G401 (cell line): ENCODE data around the gene CRIM1. TPM values are rescaled to one million over a fixed set of nuclear protein-coding genes. Genes with fewer than 3 reads are reported as not detected.

Experiments
- DNase-seq: peaks from one replicate; pipeline ENCODE4 v3.0.0-alpha.2; 2015; ENCODE audit warnings: low spot score
- in situ Hi-C: cut with HindIII; loops from 2 replicates; pipeline ENCODE4 v1.10.0; 2016; ENCODE audit warnings: low sequenced_read_pairs, mixed read lengths
- total RNA-seq: library from RNA; depleted of rRNA; stranded (reverse); fragments of >200 nt; shearing (Covaris generic); gene quantifications from 2 replicates; pipeline ENCODE4 v1.2.3, GENCODE V29; 2014

CRIM1 gene
- total RNA-seq, 1 experiment from 2014 or later: 43.4 TPM

GRCh38 chr2:36389577-36389976 lies 34.0 kb downstream of the CRIM1 start:
- in situ Hi-C loops: no loop called here
- no peak for DNase-seq

GRCh38 chr2:36392571-36393255 lies 37.1 kb downstream of the CRIM1 start:
- in situ Hi-C loops: no loop called here
- DNase-seq: no peak

- in situ Hi-C loops: no loop called here
- DNase-seq: no peak
Observed at GRCh38 chr2:36393738-36394256, 38.2 kb downstream of the CRIM1 start.

GRCh38 chr2:36394804-36395203 lies 39.2 kb downstream of the CRIM1 start:
- no peak for DNase-seq
- in situ Hi-C loops: no loop called here

GRCh38 chr2:36395866-36396265 lies 40.3 kb downstream of the CRIM1 start:
- DNase-seq: no peak
- in situ Hi-C loops: no loop called here

DNA sequence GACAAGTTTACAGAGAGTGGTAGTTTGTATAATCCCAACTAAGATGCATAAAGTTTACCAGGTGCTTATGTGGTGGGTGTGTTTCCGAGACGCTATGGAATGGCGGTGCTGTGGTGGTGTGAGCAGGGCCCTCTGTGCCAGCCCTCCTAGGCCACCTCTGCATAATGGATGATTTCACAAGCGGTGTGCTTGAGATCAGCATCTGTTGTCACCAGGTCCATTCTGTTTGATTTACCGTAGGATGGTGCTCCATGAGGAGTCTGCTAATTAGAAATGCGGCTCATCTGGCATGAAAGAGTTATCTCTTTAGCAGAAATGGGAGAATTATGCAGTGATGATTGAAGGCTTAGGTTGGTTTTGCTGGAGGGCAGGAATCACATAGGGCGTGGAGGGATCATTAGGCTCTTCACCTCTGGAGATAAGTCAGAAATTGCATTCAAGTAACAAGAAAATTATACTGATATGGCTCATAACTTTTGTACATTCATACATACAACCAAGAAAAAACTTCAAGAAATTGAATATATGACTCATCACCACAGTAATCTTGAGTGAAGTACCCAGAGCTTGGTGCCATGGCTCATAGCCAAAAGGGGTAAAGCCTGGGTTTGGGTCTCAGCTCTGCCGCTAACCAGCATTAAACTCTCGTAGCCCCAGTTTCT lies 41.4 kb downstream of the CRIM1 start:
- in situ Hi-C loops: no loop called here
- no peak for DNase-seq

DNA sequence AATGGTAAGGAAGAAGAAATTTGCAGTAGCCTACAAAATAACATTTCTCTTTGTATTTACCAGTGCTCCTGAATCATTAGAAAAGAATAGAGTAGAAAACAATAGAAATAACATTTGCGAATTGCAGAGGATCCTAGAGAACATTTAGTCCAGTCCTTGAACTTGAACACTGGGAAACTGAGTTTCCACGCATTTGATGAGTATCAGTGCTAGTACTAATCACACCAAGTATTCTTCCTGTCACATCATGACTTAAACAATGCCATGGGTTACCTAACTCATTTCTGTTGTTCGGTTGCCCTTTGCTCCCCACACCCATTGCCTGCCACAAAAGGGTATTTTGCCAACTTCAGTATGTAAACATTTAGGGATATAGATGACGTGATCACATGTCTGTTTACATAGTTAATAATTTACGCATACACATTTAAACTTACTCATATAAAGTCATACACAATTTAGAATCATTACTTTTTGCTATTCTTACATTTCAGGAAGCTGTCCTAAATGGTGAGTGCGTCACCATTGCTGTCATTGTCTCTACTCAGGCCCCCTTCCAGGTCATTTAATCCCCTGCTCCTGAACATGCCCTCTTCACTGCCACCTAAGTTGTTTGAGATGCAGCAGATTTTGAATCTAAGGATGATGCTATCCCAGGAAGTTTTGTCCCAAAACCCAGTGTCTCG lies 42.3 kb downstream of the CRIM1 start:
- DNase-seq: no peak
- in situ Hi-C loops: no loop called here

- in situ Hi-C loops: no loop called here
- no peak for DNase-seq
Observed at GRCh38 chr2:36399050-36399449, 43.5 kb downstream of the CRIM1 start.

DNA sequence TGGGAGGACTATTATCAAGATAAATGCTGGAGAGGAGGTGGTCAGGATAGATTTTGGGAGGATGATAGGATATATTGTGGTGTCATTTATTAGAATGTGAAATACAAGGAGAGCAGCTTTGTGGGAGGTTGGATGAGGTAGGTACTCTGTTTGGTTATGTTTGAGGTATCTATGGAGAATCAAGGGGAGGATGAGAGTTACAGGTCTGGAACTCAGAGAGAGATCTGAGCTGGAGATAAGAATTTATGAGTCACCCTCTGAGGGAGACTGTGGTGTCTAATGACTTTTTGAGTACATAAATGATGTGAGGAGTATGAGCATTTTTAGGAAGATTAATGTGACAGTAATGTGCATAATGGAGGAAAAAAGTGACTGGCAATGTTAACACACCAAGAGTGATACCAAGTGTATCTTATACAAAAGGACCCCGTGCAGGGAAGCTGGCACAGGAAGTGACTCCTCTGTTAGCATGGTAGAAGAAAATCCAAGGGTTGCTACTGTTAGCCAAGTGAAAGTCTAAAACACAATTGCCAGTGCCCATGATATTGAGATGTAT lies 48.2 kb downstream of the CRIM1 start:
- in situ Hi-C loops: no loop called here
- no peak for DNase-seq

- DNase-seq: no peak
- in situ Hi-C loops: no loop called here
Observed at GRCh38 chr2:36404318-36404717, 48.7 kb downstream of the CRIM1 start.

DNA sequence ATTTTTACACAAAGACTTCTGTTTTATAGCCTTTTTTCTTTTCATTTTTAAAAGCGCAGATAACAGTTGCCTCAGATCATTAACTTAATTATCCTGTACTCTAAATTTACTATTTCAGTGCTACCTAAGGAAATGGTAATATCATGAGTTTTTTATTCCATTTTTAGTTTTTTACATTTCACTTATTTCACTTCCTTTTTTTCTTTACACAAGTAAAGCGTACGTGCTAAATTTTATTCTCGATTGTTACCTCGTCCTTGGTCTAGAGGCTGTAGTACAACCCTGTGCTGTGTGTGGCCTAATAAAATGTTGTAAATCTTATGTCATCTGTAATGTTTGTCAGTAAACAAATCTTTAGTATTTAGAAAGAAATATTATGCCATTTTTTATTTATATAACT lies 49.2 kb downstream of the CRIM1 start:
- in situ Hi-C loops: no loop called here
- DNase-seq: no peak

DNA sequence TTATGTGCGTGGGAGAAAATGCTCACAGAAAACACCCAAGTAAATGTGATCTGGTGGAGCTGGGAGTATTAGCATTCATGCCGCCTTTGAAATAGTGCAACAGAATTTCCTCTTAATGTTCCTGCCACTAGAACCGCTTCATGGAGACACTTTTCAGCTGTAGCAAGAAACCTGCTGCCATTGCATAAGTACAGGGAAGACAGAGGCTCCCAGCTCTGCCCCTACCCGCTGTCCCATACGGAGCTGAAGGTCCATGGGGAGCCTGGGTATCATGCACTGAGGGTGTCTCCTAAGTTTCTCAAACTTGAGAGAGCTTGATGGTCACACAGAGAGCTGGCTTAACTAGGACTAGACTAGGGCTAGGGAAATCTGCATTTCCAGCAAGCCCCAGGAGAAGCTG lies 49.6 kb downstream of the CRIM1 start:
- no peak for DNase-seq
- in situ Hi-C loops: no loop called here

DNA sequence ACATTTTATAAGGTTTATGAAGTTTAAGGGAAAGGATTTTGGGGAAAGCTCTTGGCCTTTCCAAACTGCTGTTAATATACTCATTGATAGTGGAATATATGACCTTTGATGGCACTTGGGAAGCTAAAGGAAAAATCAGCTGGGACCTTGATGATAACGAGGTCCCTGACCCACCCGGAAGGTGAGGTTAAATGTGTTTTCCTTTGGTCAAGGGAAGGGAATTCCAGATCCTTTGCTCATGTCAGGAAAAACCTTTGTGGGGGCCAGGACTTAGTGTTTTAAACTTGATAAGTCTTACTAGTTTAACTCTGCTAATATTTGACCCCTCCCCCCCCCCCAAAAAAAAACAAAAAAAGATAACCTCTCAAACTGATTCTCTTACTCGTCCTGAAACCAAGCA lies 50.7 kb downstream of the CRIM1 start:
- in situ Hi-C loops: no loop called here
- no peak for DNase-seq

- DNase-seq: peak; percentile 34
- in situ Hi-C loops: no loop called here
Observed at GRCh38 chr2:36407413-36407812, 51.8 kb downstream of the CRIM1 start.

GRCh38 chr2:36408198-36408703 lies 52.7 kb downstream of the CRIM1 start:
- no peak for DNase-seq
- in situ Hi-C loops: no loop called here

DNA sequence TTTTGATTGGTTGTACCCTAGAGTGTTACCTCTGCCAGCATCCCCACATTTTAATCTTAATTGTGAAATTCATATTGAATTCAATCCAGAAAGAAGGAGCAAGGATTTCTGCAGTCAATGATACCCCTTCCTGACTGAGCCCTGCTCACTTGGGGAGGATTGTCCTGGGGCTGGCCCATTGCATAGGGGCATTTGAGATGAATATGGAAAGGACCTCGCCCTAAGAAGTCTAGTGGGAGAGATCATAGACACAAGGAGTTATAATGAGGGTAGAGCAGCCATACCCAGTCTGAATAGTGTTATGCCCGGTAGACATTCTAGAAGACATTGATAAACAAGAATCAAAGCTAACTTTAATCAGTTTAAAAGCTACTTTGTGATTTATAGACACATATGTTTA lies 53.8 kb downstream of the CRIM1 start:
- in situ Hi-C loops: no loop called here

DNA sequence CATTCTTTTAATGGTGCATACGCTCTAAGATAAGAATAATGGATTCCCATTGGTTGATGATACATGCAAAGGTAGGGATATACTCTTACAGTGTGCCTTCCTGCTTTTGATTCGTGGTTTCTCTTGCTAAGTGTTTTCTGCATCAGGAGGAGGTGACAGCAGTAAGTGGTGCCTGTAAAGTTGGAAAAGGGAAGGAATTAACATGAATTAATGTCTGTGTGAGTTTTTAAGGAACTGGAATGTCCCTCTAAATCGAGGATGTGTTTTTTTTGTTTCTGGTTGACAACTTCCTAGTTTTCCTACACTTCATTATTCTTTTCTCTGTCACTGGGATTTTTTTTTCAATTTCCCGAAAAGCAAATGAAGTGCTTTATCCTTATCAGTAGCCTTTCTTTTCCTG lies 54.4 kb downstream of the CRIM1 start:
- in situ Hi-C loops: no loop called here
- no peak for DNase-seq

More for the DNA sequence above, 53.8 kb downstream of the CRIM1 start:
- no peak for DNase-seq

DNA sequence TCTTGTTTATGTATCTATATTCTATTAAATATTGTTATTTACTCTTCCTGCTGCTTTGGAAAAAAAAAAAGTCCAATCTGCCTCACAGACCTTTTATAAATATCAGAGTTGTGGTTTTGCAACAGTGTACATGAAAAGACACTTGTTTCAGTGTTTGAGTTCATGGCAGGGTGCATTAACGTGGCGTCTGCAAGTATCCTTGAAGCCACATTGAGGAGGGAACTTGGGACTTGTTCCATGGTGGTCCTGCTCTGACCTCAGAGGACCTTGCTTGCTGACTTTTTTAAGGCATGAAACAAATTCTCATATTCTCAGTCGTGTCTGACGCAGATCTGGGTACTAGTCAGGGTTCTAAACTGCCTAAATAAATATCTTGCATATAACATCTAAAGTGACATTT lies 55.1 kb downstream of the CRIM1 start:
- in situ Hi-C loops: no loop called here
- DNase-seq: no peak

- in situ Hi-C loops: no loop called here
- no peak for DNase-seq
Observed at GRCh38 chr2:36411962-36412444, 56.4 kb downstream of the CRIM1 start.

DNA sequence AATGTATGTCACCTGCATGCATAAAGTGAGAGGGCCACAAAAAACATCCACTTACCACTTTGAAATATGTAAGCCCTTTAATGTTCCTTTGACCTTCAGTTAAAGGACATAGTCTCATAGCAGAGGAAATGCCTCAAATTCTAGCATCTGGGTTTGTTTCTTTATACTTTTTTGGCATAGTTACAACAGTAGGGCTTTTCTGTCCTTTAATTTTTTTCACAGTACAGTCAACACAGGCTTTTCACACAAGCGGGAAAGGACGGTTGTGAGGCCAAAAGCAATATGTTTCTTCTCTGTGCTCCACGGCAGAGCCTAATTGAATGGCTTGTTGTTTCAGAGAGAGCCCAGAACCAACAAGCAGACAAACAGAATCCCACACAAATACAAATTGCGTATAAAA lies 57.6 kb downstream of the CRIM1 start:
- DNase-seq: no peak

More for the DNA sequence above, 57.6 kb downstream of the CRIM1 start:
- in situ Hi-C loops: no loop called here
